ENCODE data around the gene SERTAD2. TPM values are rescaled to one million over a fixed set of nuclear protein-coding genes. Genes with fewer than 3 reads are reported as not detected.

Gene SERTAD2, protein sequence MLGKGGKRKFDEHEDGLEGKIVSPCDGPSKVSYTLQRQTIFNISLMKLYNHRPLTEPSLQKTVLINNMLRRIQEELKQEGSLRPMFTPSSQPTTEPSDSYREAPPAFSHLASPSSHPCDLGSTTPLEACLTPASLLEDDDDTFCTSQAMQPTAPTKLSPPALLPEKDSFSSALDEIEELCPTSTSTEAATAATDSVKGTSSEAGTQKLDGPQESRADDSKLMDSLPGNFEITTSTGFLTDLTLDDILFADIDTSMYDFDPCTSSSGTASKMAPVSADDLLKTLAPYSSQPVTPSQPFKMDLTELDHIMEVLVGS
- total RNA-seq, result 10 to 100 TPM in 3 of 4 donors, 1 to 10 TPM in 1; 5.4 to 22.1 (median 13.2) TPM

DNA sequence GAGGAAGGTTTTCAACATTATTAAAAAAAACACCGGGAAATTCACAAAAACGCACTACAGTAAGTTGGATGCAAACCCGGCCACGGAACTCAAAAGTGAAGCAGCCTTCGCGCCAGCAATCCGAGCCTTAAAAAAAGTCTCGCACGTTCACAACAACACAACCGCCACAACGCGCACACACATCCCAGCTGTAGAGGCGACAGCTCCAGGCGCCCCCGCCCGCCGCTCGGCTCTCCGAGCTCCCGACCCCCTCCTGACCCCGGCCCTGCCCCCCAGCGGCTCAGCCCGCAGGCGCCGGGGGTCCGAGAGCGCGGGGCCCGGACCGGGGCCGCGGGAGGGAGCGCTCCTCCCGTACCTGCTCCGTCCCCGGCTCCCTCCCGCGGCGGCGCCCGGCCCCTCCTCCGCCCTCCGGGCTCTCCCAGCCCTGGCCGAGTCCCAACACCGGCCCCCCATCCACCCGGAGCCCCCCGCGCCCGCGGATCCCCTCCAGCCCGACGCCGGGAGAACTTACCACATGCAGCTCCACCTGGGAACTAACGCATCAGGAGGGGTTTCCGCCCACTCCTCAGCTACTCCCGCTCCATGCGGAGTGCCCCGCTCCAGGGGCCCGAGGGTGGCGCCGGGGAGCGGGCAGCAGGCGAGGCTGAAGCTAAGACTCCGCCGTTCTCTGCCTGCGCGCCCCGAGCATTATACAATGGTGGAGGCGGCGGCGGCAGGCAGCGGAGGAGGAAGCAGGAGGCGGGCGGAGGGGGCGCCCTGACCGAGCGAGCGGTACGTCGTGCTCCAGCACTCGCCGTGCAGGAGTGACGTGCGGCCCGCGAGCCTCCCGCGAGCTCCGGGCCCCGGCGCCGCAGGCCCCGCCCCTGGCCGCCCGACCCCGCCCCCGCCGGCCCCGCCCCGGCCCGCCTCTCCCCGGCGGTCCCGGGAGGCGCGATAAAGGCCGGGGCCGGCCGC lies at the start of gene SERTAD2:
Gene SERTAD2, minus strand, starts transcription at position 805 of the 954 bp plus-strand sequence. CDS start 17,042 bp downstream, outside the sequence.
- no peaks in the 10 kb centered on the region for H3K36me3 ChIP-seq
- H3K4me3 ChIP-seq, result peak within 1 kb of the TSS; percentile 78 to 99 (median 90)
- peak within 1 kb of the TSS; percentile 98 to 100 (median 100) for H3K27ac ChIP-seq
- WGBS, 2 donors (ENCODE audit: low coverage in 1 of 2), result 0 to 1% methylated on average over 5 to 41 of the region's 109 CpGs
- no peaks in the 10 kb centered on the region for H3K9me3 ChIP-seq
- peak; percentile 91 for DNase-seq
- H3K4me1 ChIP-seq, result peaks cover 33 to 52% (median 49%) of the 10 kb centered on the region in 4 donors
- H3K27me3 ChIP-seq, result no peaks in the 10 kb centered on the region
- TF ChIP-seq POLR2AphosphoS5 (IDR thresholded peaks at IDR 0.05) (peak; percentile 94 to 98 (median 97)), EP300 (IDR thresholded peaks at IDR 0.05; ENCODE audit: low read depth) (no peak), POLR2A (IDR thresholded peaks at IDR 0.05) (peak; percentile 97)
- TF ChIP-seq, protein P1, sequence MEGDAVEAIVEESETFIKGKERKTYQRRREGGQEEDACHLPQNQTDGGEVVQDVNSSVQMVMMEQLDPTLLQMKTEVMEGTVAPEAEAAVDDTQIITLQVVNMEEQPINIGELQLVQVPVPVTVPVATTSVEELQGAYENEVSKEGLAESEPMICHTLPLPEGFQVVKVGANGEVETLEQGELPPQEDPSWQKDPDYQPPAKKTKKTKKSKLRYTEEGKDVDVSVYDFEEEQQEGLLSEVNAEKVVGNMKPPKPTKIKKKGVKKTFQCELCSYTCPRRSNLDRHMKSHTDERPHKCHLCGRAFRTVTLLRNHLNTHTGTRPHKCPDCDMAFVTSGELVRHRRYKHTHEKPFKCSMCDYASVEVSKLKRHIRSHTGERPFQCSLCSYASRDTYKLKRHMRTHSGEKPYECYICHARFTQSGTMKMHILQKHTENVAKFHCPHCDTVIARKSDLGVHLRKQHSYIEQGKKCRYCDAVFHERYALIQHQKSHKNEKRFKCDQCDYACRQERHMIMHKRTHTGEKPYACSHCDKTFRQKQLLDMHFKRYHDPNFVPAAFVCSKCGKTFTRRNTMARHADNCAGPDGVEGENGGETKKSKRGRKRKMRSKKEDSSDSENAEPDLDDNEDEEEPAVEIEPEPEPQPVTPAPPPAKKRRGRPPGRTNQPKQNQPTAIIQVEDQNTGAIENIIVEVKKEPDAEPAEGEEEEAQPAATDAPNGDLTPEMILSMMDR (IDR thresholded peaks at IDR 0.05), result peak in 1 of 5 experiments; percentile 2
- in situ Hi-C loops (cut with MboI; ENCODE audit: low pct_ligation_motif_present in 1 of 4, low pct_unique_long_range_greater_than_20kb in 1 of 4, low sequenced_read_pairs in 3 of 4), result loop anchor here in 1 of 4 donors (10.0 kb wide), 1 partner anchor 91 kb away; no protein-coding TSS in a partner anchor
- intact Hi-C loops (cut with DNase I; ENCODE audit: low total_unique reads), result loop anchor here (2.0 to 5.0 kb wide), 3 partner anchors 99 to 334 kb away; partner anchors contain the start of gene SLC1A4

DNA sequence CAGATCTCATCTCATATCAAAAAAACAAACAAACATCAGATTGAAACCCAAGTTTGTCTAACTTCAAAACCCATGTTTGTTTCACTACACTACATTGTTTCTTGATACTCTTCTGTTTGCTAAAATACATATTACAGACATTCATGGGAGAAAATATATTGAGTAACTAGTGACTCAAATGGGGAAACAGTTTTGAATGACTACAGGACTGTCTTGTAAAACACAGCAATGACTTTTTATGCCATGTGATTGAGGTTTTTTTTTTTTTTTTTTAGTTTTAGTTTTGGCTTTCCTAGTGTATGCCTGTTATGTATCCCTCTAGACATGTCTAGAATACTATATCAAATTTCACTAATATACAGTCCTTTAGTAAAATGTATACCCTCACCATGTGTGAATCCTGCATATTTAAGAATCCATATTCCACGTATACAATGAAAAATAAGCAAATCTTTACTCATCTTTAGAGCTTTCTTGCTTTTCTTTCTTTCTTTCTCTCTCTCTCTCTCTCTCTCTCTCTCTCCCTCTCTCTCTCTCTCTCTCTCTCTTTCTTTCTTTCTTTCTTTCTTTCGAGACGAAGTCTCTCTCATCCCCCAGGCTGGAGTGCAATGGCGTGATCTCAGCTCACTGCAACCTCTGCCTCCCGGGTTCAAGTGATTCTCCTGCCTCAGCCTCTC lies 46.6 kb upstream of the SERTAD2 start:
- H3K27ac ChIP-seq, result no peak overlapping the region
- WGBS, 2 donors (ENCODE audit: low coverage in 1 of 2), result 68 to 100% methylated on average over 1 to 5 of the region's 5 CpGs
- in situ Hi-C loops (cut with MboI; ENCODE audit: low pct_ligation_motif_present in 1 of 4, low pct_unique_long_range_greater_than_20kb in 1 of 4, low sequenced_read_pairs in 3 of 4), result no loop called here
- TF ChIP-seq, protein P1 (IDR thresholded peaks at IDR 0.05), result no peak
- no peak for TF ChIP-seq EP300 (IDR thresholded peaks at IDR 0.05; ENCODE audit: low read depth)
- TF ChIP-seq POLR2AphosphoS5 (IDR thresholded peaks at IDR 0.05), result no peak
- no peak for TF ChIP-seq POLR2A (IDR thresholded peaks at IDR 0.05)
- H3K36me3 ChIP-seq, result no peaks in the 10 kb centered on the region
- no peak overlapping the region for H3K4me3 ChIP-seq
- peaks cover 0 to 7% (median 2%) of the 10 kb centered on the region in 4 donors for H3K4me1 ChIP-seq
- H3K27me3 ChIP-seq, result no peaks in the 10 kb centered on the region
- intact Hi-C loops (cut with DNase I; ENCODE audit: low total_unique reads), result no loop called here
- no peak for DNase-seq
- no peaks in the 10 kb centered on the region for H3K9me3 ChIP-seq

DNA sequence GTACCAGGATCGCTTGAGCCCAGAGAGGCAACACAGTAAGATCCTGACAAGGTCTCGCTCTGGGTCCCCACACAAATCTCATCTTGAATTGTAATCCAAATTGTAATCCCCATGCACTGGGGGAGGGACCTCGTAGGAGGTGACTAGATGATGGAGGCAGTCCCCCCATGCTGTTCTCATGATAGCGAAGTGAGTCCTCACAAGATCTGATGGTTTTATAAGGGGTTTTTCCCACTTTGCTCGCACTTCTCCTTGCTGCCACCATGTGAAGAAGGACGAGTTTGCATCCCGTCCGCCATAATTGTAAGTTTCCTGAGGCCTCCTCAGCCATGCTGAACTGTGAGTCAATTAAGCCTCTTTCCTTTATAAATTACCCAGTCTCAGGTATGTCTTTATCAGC lies 46.0 kb upstream of the SERTAD2 start:
- Histone ChIP-seq H3K4me3 (no peak overlapping the region), H3K36me3 (no peaks in the 10 kb centered on the region), H3K4me1 (peaks cover 0 to 7% (median 2%) of the 10 kb centered on the region in 4 donors), H3K27me3 (no peaks in the 10 kb centered on the region), H3K9me3 (no peaks in the 10 kb centered on the region), H3K27ac (no peak overlapping the region)
- WGBS, 2 donors (ENCODE audit: low coverage in 1 of 2), result 69 to 86% methylated on average over 5 to 8 of the region's 8 CpGs
- in situ Hi-C loops (cut with MboI; ENCODE audit: low pct_ligation_motif_present in 1 of 4, low pct_unique_long_range_greater_than_20kb in 1 of 4, low sequenced_read_pairs in 3 of 4), result no loop called here
- intact Hi-C loops (cut with DNase I; ENCODE audit: low total_unique reads), result no loop called here
- TF ChIP-seq EP300 (IDR thresholded peaks at IDR 0.05; ENCODE audit: low read depth), result no peak
- TF ChIP-seq POLR2A (IDR thresholded peaks at IDR 0.05), result no peak
- TF ChIP-seq, protein P1 (IDR thresholded peaks at IDR 0.05), result no peak
- TF ChIP-seq POLR2AphosphoS5 (IDR thresholded peaks at IDR 0.05), result no peak
- DNase-seq, result no peak

Measured in transverse colon (tissue), 4 donors.